Right lobe of liver (tissue), 6 donors: Measurements from ENCODE around the gene LGALS7. TPM values are rescaled to one million over a fixed set of nuclear protein-coding genes. Genes with fewer than 3 reads are reported as not detected.

ENCODE experiments used
- ATAC-seq, 4 donors: fragments of 200-7000 bp; cut with Tn5 transposase; one replicate each; pipeline ENCODE4 v1.9.1; 2020; ENCODE audit warnings: mild to moderate bottlenecking in 4 of 4, moderate library complexity in 4 of 4
- DNase-seq, 3 donors: peaks; one replicate each; pipeline ENCODE4 v3.0.0-alpha.2; 2020
- H3K27ac ChIP-seq, 3 donors: fragments of 200-600 bp; one replicate each; pipeline ENCODE4 v1.8.0; 2022
- H3K27me3 ChIP-seq, 2 donors: fragments of 200-600 bp; one replicate each; pipeline ENCODE4 v1.8.0; 2022
- H3K36me3 ChIP-seq, 4 donors: fragments of 200-600 bp; sonication (generic) in 1 of 4; one replicate each; pipeline versions ENCODE4 v1.5.1 to v1.8.0; 2017 to 2022; ENCODE audit warnings: control low read depth in 1 of 4
- H3K4me1 ChIP-seq, 4 donors: fragments of 200-600 bp; sonication (generic) in 1 of 4; one replicate each; pipeline versions ENCODE4 v1.5.1 to v1.8.0; 2017 to 2022; ENCODE audit warnings: control low read depth in 1 of 4
- H3K4me3 ChIP-seq, 3 donors: fragments of 200-600 bp; one replicate each; pipeline ENCODE4 v1.8.0; 2022
- H3K9me3 ChIP-seq, 4 donors: fragments of 200-600 bp; sonication (generic) in 1 of 4; one replicate each; pipeline versions ENCODE4 v1.5.1 to v1.8.0; 2017 to 2022; ENCODE audit warnings: control low read depth in 1 of 4
- CTCF ChIP-seq, 4 donors: fragments of 200-600 bp in 3 of 4; fragments of 450-650 bp in 1 of 4; IDR thresholded peaks; one replicate each; pipeline versions ENCODE4 v1.5.1 to v1.8.0; 2016 to 2022; ENCODE audit warnings: antibody characterized with exemption in 4 of 4, mild to moderate bottlenecking in 2 of 4
- POLR2A ChIP-seq: fragments of 450-650 bp; IDR thresholded peaks from one replicate; pipeline ENCODE4 v1.6.1; 2017; ENCODE audit warnings: antibody characterized with exemption, mild to moderate bottlenecking
- WGBS: methylation state at CpG from one replicate; pipeline ENCODE4 v1.1.6; 2018; ENCODE audit warnings: low coverage, low lambda C conversion rate; ENCODE audit not compliant: insufficient coverage; ENCODE audit errors: missing lambda C conversion rate; 5-methylcytosine and 5-hydroxymethylcytosine counted together
- intact Hi-C, 2 donors: fragments of 100-400 bp; cut with DNase I; formaldehyde crosslinking; loops; one replicate each; pipeline versions ENCODE4 v1.11.2 to v1.14.1; 2022
- total RNA-seq, 6 experiments: library from RNA; depleted of rRNA in 2 of 6; stranded (reverse); fragments of >200 nt in 2 of 6; fragmentation: NEBNext Ultra II Directional in 3 of 6; extraction: Animal tissue kit (Norgen Biotek cat#: 25700) in 3 of 6; gene quantifications; one replicate each; pipeline versions ENCODE4 v1.1.0 to v1.2.4, GENCODE V29; 2016 to 2023
- donor health status: DM: no; HTN: yes; CAD: no.
- donor health status: DM: no; HTN: no; CAD: no.
- donor health status: DM: no; HTN: no; CAD: no.
- donor health status: DM: no; HTN: yes; CAD: no.
- donor health status: DM: no; HTN: yes; CAD: no.

LGALS7 gene
- total RNA-seq, 6 experiments from 2014 or later = not detected

DNA sequence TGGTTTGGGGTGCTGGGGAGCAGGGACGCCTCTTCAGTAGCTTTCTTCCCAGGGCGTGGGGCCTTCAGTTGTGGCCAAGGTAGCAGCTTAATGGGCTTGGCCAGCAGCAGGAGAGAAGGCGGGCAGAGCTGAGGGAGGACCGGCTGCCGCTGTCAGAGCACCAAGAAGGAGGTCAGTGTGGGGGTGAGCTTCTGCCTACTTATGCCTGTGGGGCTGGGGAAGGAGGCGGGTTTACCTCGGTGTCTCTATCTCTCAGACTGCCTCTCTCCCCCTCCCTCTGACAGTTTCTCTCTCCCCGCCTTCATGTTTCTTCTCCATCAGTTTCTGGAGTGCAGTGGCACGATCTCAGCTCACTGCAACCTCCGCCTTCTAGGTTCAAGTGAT is 29.0 kb downstream of the LGALS7 start, which contains the start of gene CAPN12:
Gene CAPN12 (minus strand): TSS at position 177 of the 384 bp plus-strand sequence. CDS start 309 bp downstream, outside the sequence.
- TF ChIP-seq POLR2A (no peak), CTCF (IDR thresholded peaks at IDR 0.05) (no peak)
- H3K27ac ChIP-seq = no peak within 1 kb of the TSS
- H3K9me3 ChIP-seq = no peaks in the 10 kb centered on the region
- no peaks in the 10 kb centered on the region for H3K27me3 ChIP-seq
- ATAC-seq = peak in 1 of 4 donors; percentile 7
- no peak within 1 kb of the TSS for H3K4me3 ChIP-seq
- intact Hi-C loops = no loop called here
- no peak for DNase-seq
- WGBS = 93% methylated on average over 3 of the region's 10 CpGs
- H3K4me1 ChIP-seq = no peaks in the 10 kb centered on the region
- no peaks in the 10 kb centered on the region for H3K36me3 ChIP-seq

GRCh38 chr19:38743394-38744297 is 29.7 kb downstream of the LGALS7 start:
- no peak for DNase-seq
- TF ChIP-seq CTCF (IDR thresholded peaks at IDR 0.05) = no peak
- no peak for TF ChIP-seq POLR2A
- ATAC-seq = peak in 3 of 4 donors; percentile 17 to 47 (median 38)
- H3K27me3 ChIP-seq = no peaks in the 10 kb centered on the region
- H3K4me3 ChIP-seq = no peak overlapping the region
- no peaks in the 10 kb centered on the region for H3K36me3 ChIP-seq
- 58% methylated on average over 8 of the region's 20 CpGs for WGBS
- intact Hi-C loops = no loop called here
- no peak overlapping the region for H3K27ac ChIP-seq
- no peaks in the 10 kb centered on the region for H3K4me1 ChIP-seq
- no peaks in the 10 kb centered on the region for H3K9me3 ChIP-seq

DNA sequence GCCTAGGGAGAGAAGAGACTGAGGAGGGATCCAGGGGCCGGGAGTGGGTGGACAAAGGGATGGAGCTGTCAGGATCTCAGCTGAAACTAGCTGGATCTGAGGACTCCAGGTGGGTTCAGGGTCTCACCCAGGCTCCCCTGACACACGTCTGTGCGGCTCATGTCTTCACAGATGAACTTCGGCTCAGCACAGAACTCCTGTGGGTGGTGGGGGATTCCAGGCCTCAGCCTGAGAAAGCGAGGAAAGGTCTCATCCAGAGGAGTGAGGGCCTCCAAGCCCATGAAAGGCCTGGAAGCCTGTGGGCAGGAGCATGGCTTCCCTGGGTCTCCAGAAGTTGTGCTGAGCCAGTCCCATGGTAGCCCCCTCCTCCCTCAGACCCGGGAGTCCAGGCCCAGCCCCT is 30.4 kb downstream of the LGALS7 start:
- Histone ChIP-seq H3K4me3 (no peak overlapping the region), H3K9me3 (no peaks in the 10 kb centered on the region), H3K27ac (no peak overlapping the region), H3K27me3 (no peaks in the 10 kb centered on the region), H3K36me3 (no peaks in the 10 kb centered on the region), H3K4me1 (no peaks in the 10 kb centered on the region)
- TF ChIP-seq CTCF (IDR thresholded peaks at IDR 0.05) (no peak), POLR2A (no peak)
- peak in 1 of 4 donors; percentile 10 for ATAC-seq
- intact Hi-C loops = no loop called here
- 80% methylated on average over 2 of the region's 6 CpGs for WGBS
- no peak for DNase-seq

DNA sequence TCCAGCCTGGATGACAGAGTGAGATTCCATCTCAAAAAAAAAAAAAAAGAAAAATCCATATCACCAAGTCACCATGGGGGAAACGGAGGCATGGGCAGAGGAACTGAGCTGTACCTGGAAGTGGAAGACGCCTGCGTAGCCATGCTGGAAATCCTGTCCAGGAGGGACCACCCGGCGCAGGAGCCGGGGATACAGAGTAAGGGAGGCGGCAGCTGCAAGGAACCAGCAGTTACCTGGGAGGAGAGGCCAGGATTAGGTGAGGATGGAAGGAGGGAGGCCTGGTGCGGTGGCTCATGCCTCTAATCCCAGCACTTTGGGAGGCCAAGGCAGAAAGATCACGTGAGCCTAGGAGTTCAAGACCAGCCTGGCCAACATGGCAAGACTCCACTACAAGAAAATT is 31.0 kb downstream of the LGALS7 start:
- no peaks in the 10 kb centered on the region for H3K36me3 ChIP-seq
- H3K4me1 ChIP-seq = no peaks in the 10 kb centered on the region
- intact Hi-C loops = no loop called here
- 94% methylated on average over 5 of the region's 9 CpGs for WGBS
- H3K4me3 ChIP-seq = no peak overlapping the region
- H3K27ac ChIP-seq = no peak overlapping the region
- no peaks in the 10 kb centered on the region for H3K27me3 ChIP-seq
- TF ChIP-seq CTCF (IDR thresholded peaks at IDR 0.05) (no peak), POLR2A (no peak)
- ATAC-seq (no peak), DNase-seq (no peak)
- no peaks in the 10 kb centered on the region for H3K9me3 ChIP-seq
